ENCODE data around the gene NUMBL.

Gene NUMBL

DNA sequence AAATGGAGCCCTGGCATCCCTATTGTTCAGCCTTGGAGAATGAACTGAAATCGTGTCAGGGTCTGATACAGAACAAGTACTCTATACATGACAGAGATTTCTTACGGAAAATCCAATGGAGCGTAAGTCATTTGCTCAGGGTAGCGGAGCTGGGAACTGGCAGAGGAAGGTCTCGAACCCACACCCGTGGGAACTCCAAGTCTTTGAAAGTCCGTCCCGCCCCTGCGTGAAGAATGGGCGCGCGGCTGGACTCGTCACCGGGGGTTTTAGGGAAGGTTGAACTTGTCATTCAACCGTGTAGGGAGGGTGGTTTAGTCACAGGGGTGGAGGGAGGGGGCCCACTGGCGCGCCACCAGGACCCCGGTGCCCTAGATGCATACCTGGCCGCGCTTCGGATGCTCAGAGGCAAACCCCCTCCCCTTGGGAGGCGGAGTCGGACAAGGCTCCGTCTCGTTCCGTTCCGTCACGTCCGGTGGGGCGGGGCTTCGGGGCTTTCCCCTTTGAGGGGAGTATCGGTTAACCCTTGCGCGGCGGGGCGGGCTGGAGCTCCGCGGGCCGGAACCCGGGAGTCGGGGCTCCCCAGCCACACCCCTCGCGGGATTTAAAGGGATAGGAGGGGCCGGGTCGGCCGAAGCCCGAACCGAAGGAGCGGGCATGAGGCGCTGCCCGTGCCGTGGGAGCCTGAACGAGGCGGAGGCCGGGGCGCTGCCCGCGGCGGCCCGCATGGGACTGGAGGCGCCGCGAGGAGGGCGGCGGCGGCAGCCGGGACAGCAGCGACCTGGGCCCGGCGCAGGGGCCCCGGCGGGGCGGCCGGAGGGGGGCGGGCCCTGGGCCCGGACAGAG, 26.3 kb upstream of the NUMBL start, which contains the start of the genes COQ8B and ITPKC:
COQ8B (minus strand) TSS at position 405 of the 843 bp plus-strand sequence. CDS start 2,254 bp downstream, outside the sequence.
ITPKC (plus strand) TSS at position 631 of the 843 bp plus-strand sequence; CDS start at position 655, 24 bp downstream.
- peak; percentile 99 to 100 for DNase-seq (ENCODE audit: low read depth in 2 of 2)

DNA sequence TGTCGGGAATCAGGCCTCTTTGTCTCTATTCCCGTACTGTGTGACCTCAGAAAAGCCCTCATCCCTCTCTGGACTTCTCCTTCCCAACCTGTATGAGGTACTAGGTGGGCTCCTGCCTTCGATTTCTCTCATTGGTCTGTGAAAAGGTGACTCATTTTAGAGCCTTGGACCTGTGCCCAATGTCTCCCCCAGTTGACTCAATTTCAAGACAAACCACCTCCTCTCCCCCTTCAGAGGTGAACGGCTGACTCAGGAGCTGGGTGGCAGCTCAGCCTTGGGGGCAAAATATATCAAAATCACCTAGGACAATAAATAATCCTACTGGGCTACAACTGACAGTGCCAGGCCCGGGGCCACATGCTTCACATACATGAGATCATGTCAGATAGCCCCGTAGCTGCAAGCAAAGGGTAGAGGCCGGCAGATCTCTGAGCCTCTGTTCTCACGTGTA, 25.6 kb upstream of the NUMBL start:
- DNase-seq (ENCODE audit: low read depth in 2 of 2): peak; percentile 66 to 70

DNA sequence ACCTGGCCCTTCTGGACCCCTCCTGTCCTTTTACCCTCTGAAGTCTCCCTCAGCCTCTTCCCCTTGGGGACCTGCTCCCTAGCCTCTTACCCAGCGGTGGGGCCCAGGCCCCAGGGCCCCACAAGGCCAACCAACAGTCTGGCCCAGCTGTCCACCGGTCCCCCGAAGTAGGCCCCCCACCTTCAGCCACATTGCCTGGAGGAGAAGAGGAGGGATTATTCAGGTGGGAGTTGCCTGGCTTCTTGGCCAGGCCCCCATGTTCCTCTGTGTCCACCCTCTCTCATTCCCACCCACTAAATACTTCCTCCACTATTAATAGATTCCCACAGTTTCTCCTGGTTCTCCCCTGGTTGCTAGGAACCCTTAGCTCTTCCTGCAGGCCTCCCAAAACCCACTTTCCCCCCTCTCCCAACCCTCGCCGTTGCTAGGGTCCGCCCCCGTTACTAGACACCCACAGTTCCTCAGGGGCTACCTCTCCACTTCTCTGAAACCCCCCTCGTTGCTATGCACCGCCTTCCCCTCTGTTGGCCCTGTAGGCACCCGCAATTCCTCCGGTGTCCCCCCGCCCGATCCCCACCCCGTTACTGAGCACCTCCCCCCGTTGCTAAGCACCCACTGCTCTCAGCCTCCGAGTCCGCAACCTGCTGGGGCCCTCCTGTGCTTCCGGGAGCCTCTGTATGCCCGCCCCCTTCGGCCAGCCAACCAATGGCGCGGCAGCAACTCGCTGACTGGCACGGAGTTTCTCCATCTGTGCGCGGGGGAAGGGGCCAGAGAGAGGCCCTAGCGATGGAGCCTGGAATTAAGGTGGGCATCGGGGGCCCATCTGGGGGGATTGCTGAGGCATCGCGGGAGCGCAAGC, 24.2 kb upstream of the NUMBL start:
- DNase-seq (ENCODE audit: low read depth in 2 of 2): peak; percentile 90

DNA sequence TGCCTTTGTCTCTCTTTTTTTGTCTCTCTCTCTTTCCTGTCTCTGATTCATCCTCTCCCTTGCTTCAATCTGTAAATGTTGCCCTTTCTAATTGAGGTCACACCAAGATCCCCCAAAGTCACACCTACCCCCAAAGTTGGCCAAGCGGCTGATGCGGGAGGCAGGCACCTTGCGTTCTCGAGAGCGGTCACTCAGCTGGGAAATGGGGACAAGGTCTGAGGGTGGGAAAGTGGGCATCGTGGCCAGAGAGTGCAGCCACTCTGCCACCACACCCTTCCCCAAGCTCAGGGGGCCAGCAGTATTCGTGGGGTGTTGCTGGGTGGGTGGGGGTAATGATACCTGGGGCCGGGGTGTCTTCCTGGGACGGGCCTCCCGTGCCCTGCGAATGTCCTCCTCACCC, 23.5 kb upstream of the NUMBL start:
- no peak for DNase-seq (ENCODE audit: low read depth in 2 of 2)

DNA sequence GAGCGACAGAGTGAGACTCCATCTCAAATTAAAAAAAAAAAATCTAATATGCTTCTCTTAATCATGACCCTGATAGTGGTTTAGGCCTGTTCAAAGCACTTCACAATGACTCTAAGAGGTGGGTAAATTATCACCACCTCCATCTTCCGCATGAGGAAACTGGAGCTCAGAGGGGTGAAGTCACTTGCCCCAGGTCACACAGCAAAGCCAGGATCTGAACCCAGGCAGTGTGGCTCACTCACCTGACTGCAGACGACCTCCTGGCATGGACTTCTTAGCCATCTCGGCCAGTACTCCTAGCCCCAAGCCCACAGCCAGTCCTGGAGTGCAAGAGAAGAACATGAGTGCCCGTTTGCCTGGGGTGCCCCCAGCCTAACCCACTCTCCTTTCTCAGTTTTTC, 19.4 kb upstream of the NUMBL start:
- DNase-seq (ENCODE audit: low read depth in 2 of 2): no peak

DNA sequence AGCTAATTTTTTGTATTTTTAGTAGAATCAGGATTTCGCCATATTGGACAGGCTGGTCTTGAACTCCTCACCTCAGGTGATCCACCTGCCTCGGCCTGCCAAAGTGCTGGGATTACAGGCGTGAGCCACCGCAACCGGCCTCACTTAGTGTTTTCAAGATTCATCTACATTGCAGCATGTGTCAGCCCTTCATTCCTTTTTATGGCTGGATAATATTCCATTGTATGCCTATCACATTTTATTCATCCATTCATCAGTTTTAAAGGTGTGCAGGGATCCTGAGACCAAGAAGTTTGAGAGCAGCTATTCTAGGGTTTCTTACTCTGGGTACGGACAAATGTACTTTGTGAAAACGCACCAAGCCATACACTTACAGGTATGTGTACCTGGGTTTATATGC, 17.2 kb upstream of the NUMBL start:
- DNase-seq (ENCODE audit: low read depth in 2 of 2): no peak

DNA sequence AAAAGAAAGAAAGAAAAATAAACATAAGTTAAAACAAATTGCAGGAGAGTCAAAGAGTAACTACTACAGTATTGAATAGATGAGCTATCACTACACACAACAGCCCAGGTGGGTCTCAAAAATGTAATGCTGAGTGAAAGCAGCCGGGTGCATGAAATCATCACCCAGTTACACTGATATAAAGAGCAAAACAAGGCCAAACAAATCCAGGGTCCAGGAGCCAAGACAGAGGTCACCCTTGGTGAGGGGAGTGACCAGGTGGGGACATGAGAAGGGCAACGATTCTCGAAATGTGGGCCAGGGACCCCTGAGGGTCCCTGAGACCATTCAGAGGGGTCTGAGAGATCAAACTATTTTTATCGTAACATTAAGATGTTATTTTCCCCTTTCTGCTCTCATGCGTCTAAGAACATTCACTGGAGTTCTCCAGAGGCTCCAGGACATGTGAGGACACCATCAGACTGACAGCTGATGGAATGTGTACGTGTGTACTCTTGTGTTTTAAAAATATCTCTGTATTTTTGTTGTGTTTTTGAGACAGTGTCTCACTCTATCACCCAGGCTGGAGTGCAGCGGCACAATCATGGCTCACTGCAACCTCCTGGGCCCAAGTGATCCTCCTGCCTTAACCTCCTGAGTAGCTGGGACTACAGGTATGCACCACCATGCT, 15.6 kb upstream of the NUMBL start:
- DNase-seq (ENCODE audit: low read depth in 2 of 2): no peak

DNA sequence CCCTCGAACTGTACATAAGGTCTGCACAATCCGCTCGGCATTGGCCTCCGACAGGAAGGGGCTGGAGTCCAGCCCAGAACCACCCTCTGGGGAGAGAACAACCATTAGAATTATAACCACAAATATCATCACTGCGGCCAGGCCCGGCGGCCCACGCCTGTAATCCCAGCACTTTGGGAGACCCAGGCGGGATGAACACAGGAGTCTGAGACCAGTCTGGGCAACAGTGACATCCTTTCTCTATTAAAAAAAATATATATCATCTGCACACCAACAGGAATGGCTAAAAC, 14.9 kb upstream of the NUMBL start:
- no peak for DNase-seq (ENCODE audit: low read depth in 2 of 2)

DNA sequence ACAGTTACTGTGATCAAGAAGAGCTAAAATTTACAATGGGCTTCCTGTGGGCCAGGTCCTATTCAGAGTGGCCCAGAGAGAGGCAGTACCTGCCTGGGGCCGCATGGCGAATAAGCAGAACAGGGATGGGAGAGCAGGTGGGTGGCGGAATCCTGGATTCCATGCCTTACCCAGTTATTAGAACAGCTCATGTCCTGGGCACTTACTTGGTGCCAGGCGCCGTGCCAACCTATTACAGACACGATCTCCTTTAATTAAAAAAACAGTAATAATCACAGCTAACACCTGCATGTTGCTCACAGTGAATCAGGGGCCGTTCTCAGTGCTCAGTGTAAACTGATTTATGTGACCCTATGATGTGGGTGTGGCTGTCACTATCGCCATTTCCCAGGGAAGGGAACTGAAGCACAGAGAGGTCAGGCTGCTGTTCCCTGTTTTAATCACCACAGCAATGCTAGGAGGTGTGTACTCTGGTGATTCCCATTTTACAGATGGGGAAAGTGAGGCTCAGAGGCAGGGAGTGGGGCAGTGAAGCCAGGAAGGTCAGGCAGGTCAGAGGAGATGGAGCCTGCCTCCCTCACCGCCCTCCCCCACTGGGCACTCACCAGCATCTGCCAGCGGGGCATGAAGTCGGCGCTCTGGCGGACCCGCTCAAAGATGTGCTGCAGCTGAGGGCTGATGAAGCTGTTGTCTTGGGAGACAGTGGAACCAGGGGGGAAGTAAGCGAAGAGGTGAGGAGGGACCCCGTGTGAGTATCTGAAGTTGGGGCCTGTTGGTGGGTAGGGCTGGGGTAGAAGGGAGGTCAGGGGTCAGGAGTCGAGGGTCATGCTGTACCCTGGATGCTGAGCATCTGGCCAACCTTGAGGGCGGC, 14.3 kb upstream of the NUMBL start:
- DNase-seq (ENCODE audit: low read depth in 2 of 2): no peak

DNA sequence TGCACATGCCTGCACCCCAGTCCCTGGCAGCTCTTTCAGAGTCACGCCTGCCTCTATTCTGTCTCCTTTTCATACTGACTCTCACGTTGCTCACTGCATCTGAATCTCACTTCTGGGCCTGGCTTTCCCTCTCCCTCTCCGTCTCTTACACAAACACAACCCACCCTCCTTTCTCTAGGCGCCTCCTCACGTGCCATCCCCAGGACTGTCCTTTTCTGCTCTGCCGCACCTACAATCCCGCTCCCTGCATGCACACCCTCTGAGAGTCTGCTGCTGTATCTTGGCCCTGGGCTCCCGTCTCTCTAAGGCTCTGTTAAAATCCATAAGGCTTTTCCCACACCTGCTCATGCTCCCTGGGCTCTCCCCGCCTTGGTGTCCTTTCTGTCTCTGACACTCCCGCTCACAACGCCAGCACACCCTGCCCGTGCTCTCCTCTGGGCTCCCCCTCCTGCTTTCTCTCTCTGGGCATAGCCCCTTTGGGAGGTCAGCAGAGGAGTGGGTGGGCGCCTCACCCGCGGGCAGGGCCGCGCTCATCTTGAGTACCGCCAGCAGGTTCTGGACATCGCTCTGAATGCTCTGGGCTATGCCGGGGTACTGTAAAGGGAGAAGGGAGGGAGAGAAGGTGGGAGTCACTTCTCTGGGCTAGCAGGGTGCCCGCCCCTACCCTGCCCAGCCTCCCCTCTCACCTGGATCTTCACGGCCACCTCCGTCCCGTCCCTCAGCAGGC, 12.7 kb upstream of the NUMBL start:
- no peak for DNase-seq (ENCODE audit: low read depth in 2 of 2)

DNA sequence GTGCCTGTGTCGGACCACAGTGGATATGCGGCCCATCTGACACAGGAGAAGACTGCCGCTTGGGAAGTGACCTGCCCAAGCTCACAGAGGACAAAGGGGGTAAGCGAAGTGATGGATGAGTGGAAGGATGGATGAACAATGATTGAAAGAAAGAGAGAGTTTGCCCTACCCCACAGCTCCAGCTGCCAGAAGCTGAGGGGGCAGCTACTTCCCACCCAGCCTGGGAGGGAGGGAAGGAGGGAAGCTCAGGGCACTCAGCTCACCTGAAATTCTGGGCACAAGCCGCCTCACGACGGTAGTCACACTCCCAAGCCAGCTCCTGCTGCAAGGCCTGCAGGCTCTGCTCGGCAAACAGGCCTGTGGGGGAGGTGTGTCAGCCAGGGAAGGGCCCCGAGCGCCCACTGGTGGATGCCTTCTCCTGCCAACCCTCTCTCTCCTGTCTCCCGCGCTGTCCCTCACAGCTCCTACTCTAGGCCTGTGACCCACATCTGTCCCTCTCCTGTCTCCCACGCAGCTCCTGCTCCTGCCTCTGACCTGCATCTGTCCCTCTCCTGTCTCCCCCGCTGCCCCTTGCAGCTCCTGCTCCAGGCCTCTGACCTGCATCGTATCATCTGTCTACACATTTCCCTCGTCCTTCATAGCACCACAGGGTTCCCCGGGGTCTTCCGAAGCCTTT, 12.0 kb upstream of the NUMBL start:
- DNase-seq (ENCODE audit: low read depth in 2 of 2): no peak

DNA sequence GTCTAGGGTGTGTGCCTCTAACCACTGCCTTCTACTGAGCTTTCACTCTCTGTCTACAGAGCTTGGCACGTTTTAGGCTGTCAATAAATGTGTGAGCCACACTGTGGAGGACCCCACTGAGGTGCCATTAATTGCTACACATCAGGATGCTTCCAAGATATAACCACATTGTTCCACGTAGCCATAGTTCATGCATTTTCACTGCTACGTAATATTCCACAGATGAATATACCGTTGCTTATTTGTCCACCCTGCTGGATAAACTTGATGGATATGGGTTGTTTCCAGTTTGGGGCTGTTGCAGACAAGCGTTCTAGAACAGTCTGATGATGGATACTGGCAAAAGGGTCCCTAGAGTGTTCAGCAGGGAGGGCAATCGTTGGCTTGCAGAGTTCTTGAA, 11.3 kb upstream of the NUMBL start:
- DNase-seq (ENCODE audit: low read depth in 2 of 2): no peak

DNA sequence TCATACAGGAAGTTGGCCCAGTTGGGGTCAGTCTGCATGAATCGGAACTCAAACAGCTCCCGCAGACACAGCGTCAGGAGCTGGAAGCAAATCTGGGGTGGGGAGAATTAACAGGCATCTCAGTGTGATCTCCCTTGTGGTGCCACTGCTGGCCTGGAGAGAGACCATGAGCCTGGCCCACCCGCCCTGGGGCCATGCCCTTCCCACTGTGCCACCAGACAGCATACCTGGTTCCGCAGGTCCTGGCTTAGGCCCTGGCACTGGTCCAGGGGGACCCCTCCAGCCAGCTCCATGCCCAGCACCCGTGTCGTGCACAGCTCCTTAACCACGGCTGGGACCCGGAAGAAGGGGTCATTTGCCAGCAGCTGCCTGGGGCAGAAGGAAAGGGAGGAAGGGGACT, 9.6 kb upstream of the NUMBL start:
- DNase-seq (ENCODE audit: low read depth in 2 of 2): no peak

DNA sequence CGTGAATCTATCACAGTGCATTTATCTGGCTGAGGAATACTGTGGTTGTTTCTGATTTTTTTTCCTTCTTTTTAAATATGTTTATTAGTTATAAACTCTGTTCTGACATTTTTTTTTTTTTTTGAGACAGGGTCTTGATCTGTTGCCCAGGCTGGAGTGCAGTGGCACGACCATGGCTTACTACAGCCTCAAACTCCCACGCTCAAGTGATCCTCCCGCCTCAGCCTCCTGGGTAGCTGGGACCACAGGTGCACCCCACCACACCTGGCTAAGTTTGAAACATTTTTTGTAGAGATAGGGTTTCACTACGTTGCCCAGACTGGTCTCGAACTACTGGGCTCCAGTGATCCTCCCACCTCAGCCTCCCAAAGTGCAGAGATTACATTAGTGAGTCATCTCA, 6.6 kb upstream of the NUMBL start:
- DNase-seq (ENCODE audit: low read depth in 2 of 2): no peak

DNA sequence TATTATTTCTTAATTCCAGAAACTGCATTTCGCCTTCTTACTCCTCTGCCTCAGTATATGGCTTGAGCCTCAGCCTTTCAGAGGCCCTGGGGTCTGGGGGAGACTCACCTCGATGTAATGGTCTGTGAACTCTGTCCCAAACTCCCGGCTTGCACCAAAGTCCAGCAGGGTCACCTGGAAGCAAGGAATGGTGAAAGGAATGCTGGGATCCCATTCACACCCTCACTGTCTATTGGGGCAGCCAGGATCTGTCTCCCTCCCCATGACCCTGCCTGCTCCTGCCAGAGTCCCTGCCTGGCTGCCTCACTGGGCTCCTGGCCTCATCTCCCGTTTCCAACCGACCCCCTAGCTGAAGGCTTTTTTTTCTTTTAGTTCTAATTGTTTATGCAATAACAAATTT, 5.4 kb upstream of the NUMBL start:
- no peak for DNase-seq (ENCODE audit: low read depth in 2 of 2)

DNA sequence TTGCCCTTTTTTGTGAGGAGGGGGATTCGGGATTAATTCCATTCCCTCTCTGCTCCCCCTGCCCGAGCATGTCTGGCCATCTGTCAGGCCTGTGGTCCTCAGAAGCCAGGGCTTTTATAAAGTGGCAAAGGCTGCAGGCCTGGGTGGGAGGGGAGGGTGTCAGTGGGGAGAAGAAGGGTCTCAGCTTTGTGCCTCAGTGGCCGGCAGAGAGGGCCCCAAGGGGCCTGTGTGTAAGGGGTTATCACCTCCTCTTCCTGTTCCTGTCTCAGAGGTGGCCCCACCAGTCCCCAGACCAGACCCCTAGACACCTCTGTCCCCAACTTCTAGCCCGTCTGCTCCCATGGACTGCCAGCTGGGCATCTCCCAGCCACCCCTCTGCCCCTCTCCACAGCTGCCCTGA, 3.4 kb upstream of the NUMBL start:
- no peak for DNase-seq (ENCODE audit: low read depth in 2 of 2)

DNA sequence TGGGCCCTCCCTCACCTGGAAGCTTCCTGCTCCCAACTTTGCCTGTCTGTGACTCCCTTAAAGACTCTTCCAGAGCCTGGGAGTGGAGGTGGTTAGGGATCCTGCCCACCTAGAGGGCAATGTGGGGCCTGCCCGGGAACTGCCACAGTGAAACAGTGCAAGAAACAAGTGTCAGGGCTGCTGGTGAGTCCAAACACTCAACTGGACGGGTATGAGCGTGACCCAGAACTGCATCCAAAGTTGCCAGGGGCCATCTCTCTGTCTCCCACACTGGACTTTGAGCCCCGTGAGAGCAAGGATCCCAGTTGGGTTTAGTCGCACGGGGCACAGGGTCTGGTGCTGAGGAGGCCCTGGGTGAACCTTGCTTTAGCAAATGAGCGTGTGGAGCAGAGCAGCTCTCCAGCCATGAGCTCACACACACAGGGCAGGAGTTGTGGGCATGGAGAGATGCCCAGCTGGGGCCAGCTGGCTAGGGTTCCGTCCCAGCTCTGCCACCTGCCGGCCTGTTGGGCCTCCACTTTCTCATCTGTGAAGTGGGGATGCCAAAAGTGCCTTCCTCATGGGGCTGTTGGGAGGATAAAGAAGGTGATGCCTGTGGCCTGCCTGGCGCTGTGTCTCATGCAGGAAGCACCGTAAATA, 2.8 kb upstream of the NUMBL start:
- DNase-seq (ENCODE audit: low read depth in 2 of 2): no peak

DNA sequence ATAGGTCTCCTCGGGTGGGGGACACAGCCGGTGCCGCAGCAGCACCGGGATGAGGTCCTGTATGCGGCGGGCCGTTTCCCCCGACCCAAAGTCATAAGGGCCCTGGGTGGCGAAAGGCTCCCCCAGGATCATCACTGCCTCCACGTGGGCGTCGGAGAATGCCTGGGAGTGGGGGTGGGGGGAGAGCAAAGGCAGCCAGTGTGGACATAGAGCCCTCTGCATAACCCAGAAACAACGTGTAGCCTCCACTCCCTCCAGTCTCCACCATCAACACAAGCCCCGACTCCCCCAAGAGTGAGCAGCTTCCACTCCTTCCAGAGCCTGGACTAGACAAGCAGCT, 1.7 kb upstream of the NUMBL start:
- no peak for DNase-seq (ENCODE audit: low read depth in 2 of 2)

DNA sequence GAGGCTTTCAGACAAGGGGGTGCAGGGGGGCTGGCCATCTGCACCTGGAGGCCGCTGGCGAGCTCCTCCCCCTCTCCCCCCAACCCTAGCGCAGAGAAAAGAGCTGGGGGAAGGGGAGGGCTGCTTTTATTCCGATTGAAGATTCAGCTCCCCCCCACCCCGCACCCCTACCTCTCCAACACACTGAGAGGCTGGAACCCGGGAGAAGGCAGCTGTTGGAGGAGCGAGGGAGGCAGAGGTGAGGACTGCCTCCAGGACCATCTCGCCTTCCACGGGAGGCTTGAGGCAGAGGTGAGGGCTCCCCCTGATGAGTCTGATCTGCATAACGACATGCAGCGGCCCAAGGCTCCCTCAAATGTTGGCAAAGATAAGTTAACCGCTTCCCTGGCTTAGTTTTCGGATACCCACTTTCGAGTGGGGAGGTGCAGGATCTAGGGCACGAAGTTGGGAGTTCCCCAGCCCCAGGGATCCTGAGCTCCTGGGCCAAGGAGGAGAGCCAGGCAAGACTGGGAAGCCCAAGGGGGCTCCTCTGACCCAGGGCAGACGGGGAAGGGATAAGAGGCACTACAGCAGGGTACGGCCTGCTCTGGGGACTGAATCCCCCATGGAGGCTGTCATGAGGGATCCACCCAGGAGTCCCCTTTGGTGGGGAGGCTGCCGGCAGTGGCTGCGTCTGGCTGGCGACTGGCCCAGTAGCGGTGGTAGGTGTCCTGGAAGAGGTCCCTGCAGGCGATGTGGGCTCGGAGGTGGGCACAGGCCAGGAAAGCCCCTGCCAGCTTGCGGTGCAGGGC, 1.2 kb upstream of the NUMBL start:
- DNase-seq (ENCODE audit: low read depth in 2 of 2): no peak
